ENCODE measurements around the gene CERCAM.
A peak's percentile ranks its signal among the peaks of the same experiment; 100 is the strongest.
"Not testable (repeated sequence)": the region's sequence is repeated elsewhere in the genome, so short reads cannot be mapped to it uniquely, and the experiment has no call there.

The CERCAM gene

DNA sequence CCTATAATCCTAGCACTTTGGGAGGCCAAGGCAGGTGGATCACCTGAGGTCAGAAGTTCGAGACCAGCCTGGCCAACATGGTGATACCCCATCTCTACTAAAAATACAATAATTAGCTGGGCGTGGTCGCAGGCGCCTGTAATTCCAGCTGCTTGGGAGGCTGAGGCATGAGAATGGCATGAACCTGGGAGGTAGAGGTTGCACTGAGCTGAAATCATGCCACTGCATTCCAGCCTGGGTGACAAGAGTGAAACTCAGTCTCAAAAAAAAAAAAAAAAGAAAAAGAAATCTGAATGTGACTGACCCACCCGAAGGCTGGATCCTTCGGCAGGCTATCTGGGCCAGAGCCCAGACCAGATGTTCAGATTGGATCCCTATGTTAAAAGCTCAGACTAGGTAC, 2.7 kb downstream of the CERCAM start:
- not testable (repeated sequence) for H3K27ac ChIP-seq (ENCODE audit: extremely low read depth, low read depth, low read length); H3K9me3 ChIP-seq (ENCODE audit: control insufficient read depth, insufficient read depth, low read depth, low read length); H3K4me1 ChIP-seq (ENCODE audit: control insufficient read depth, insufficient read depth, low read length); H3K4me3 ChIP-seq (ENCODE audit: low read depth, low read length)
- H3K36me3 ChIP-seq (ENCODE audit: control insufficient read depth in 2 of 2, insufficient read depth in 1 of 2, low read length in 2 of 2): peaks cover 3 to 29% of the 10 kb centered on the region in 2 experiments; a peak in 2 of 3 replicates
- ChIA-PET CTCF (interaction anchor here (0.6 to 3.3 kb wide), 3 partner anchors 15 to 607 kb away, joined by 3 to 12 read pairs (median 4); no protein-coding TSS in a partner anchor), POLR2A (interaction anchor here (0.5 to 1.3 kb wide), 2 partner anchors 18 to 632 kb away, joined by 3 read pairs; no protein-coding TSS in a partner anchor)
- TF ChIP-seq, protein P1, sequence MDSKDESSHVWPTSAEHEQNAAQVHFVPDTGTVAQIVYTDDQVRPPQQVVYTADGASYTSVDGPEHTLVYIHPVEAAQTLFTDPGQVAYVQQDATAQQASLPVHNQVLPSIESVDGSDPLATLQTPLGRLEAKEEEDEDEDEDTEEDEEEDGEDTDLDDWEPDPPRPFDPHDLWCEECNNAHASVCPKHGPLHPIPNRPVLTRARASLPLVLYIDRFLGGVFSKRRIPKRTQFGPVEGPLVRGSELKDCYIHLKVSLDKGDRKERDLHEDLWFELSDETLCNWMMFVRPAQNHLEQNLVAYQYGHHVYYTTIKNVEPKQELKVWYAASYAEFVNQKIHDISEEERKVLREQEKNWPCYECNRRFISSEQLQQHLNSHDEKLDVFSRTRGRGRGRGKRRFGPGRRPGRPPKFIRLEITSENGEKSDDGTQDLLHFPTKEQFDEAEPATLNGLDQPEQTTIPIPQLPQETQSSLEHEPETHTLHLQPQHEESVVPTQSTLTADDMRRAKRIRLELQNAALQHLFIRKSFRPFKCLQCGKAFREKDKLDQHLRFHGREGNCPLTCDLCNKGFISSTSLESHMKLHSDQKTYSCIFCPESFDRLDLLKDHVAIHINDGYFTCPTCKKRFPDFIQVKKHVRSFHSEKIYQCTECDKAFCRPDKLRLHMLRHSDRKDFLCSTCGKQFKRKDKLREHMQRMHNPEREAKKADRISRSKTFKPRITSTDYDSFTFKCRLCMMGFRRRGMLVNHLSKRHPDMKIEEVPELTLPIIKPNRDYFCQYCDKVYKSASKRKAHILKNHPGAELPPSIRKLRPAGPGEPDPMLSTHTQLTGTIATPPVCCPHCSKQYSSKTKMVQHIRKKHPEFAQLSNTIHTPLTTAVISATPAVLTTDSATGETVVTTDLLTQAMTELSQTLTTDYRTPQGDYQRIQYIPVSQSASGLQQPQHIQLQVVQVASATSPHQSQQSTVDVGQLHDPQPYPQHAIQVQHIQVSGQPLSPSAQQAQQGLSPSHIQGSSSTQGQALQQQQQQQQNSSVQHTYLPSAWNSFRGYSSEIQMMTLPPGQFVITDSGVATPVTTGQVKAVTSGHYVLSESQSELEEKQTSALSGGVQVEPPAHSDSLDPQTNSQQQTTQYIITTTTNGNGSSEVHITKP (tag by site-specific recombination; IDR thresholded peaks at IDR 0.05): 0 out of 2 replicates have a peak, but pooled peaks have one; percentile 20

DNA sequence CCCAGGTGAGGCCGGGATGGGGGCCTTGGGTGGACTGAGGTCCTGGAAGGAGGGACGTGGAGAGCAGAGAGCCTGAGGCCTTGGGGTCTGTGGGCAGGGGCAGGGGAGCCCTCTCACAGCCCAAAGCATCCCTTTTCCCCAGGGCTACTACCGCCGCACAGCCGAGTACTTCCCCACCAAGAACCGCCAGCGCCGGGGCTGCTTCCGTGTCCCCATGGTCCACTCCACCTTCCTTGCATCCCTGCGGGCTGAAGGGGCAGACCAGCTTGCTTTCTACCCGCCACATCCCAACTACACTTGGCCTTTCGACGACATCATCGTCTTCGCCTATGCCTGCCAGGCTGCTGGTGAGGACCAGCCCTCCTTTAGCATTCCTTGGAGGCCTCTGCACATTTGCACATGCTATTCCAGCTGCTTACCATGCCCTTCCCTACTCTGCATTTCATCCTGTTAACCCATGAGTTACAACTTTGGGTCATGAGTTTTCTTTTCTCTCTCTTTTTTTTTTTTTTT, 3.7 kb downstream of the CERCAM start:
- Histone ChIP-seq H3K9me3 (ENCODE audit: control insufficient read depth, insufficient read depth, low read depth, low read length) (no peaks in the 10 kb centered on the region), H3K27ac (ENCODE audit: extremely low read depth, low read depth, low read length) (no peak overlapping the region), H3K4me3 (ENCODE audit: low read depth, low read length) (no peak overlapping the region), H3K36me3 (ENCODE audit: control insufficient read depth in 2 of 2, insufficient read depth in 1 of 2, low read length in 2 of 2) (peaks cover 3 to 39% of the 10 kb centered on the region in 2 experiments; a peak in 2 of 3 replicates), H3K4me1 (ENCODE audit: control insufficient read depth, insufficient read depth, low read length) (peaks cover 2% of the 10 kb centered on the region; the same call in 1 of the 2 replicates)
- POLR2A ChIA-PET: interaction anchor here (0.6 to 1.3 kb wide), 2 partner anchors 17 to 681 kb away, joined by 3 to 4 read pairs; no protein-coding TSS in a partner anchor
- CTCF ChIA-PET: interaction anchor here (0.6 to 3.3 kb wide), 3 partner anchors 14 to 333 kb away, joined by 3 to 12 read pairs (median 3); no protein-coding TSS in a partner anchor
- TF ChIP-seq, protein P2, sequence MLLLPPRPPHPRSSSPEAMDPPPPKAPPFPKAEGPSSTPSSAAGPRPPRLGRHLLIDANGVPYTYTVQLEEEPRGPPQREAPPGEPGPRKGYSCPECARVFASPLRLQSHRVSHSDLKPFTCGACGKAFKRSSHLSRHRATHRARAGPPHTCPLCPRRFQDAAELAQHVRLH (tag by site-specific recombination; IDR thresholded peaks at IDR 0.05): no peak
- no peak for TF ChIP-seq ZBTB1 (tag by site-specific recombination; IDR thresholded peaks at IDR 0.05)
- no peak for TF ChIP-seq ZNF571 (tag by site-specific recombination; IDR thresholded peaks at IDR 0.05)
- TF ChIP-seq, protein P3, sequence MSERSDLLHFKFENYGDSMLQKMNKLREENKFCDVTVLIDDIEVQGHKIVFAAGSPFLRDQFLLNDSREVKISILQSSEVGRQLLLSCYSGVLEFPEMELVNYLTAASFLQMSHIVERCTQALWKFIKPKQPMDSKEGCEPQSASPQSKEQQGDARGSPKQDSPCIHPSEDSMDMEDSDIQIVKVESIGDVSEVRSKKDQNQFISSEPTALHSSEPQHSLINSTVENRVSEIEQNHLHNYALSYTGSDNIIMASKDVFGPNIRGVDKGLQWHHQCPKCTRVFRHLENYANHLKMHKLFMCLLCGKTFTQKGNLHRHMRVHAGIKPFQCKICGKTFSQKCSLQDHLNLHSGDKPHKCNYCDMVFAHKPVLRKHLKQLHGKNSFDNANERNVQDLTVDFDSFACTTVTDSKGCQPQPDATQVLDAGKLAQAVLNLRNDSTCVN (tag by site-specific recombination; optimal IDR thresholded peaks at IDR 0.05): no peak
- TF ChIP-seq, protein P4, sequence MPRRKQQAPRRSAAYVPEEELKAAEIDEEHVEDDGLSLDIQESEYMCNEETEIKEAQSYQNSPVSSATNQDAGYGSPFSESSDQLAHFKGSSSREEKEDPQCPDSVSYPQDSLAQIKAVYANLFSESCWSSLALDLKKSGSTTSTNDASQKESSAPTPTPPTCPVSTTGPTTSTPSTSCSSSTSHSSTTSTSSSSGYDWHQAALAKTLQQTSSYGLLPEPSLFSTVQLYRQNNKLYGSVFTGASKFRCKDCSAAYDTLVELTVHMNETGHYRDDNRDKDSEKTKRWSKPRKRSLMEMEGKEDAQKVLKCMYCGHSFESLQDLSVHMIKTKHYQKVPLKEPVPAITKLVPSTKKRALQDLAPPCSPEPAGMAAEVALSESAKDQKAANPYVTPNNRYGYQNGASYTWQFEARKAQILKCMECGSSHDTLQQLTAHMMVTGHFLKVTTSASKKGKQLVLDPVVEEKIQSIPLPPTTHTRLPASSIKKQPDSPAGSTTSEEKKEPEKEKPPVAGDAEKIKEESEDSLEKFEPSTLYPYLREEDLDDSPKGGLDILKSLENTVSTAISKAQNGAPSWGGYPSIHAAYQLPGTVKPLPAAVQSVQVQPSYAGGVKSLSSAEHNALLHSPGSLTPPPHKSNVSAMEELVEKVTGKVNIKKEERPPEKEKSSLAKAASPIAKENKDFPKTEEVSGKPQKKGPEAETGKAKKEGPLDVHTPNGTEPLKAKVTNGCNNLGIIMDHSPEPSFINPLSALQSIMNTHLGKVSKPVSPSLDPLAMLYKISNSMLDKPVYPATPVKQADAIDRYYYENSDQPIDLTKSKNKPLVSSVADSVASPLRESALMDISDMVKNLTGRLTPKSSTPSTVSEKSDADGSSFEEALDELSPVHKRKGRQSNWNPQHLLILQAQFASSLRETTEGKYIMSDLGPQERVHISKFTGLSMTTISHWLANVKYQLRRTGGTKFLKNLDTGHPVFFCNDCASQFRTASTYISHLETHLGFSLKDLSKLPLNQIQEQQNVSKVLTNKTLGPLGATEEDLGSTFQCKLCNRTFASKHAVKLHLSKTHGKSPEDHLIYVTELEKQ (tag by site-specific recombination; IDR thresholded peaks at IDR 0.05; ENCODE audit: borderline replicate concordance): no peak
- TF ChIP-seq ZNF623 (tag by site-specific recombination; IDR thresholded peaks at IDR 0.05): peak; percentile 54
- no peak for TF ChIP-seq ZNF324 (tag by site-specific recombination; IDR thresholded peaks at IDR 0.05)
- TF ChIP-seq, protein P5, sequence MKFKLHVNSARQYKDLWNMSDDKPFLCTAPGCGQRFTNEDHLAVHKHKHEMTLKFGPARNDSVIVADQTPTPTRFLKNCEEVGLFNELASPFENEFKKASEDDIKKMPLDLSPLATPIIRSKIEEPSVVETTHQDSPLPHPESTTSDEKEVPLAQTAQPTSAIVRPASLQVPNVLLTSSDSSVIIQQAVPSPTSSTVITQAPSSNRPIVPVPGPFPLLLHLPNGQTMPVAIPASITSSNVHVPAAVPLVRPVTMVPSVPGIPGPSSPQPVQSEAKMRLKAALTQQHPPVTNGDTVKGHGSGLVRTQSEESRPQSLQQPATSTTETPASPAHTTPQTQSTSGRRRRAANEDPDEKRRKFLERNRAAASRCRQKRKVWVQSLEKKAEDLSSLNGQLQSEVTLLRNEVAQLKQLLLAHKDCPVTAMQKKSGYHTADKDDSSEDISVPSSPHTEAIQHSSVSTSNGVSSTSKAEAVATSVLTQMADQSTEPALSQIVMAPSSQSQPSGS (tag by site-specific recombination; IDR thresholded peaks at IDR 0.05; ENCODE audit: low read depth): peak; percentile 16; the same call in 1 of the 2 replicates
- TF ChIP-seq ZNF654 (tag by site-specific recombination; IDR thresholded peaks at IDR 0.05; ENCODE audit: low read depth): no peak
- TF ChIP-seq ZNF404 (tag by site-specific recombination; IDR thresholded peaks at IDR 0.05): no peak
- no peak for TF ChIP-seq ZNF266 (tag by site-specific recombination; IDR thresholded peaks at IDR 0.05; ENCODE audit: low read depth)
- TF ChIP-seq, protein P6, sequence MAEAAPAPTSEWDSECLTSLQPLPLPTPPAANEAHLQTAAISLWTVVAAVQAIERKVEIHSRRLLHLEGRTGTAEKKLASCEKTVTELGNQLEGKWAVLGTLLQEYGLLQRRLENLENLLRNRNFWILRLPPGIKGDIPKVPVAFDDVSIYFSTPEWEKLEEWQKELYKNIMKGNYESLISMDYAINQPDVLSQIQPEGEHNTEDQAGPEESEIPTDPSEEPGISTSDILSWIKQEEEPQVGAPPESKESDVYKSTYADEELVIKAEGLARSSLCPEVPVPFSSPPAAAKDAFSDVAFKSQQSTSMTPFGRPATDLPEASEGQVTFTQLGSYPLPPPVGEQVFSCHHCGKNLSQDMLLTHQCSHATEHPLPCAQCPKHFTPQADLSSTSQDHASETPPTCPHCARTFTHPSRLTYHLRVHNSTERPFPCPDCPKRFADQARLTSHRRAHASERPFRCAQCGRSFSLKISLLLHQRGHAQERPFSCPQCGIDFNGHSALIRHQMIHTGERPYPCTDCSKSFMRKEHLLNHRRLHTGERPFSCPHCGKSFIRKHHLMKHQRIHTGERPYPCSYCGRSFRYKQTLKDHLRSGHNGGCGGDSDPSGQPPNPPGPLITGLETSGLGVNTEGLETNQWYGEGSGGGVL (tag by site-specific recombination; IDR thresholded peaks at IDR 0.05): no peak
- TF ChIP-seq HOXD13 (CRISPR knock-in tag; IDR thresholded peaks at IDR 0.05; ENCODE audit: borderline replicate concordance): no peak
- no peak for TF ChIP-seq ZNF37A (tag by site-specific recombination; IDR thresholded peaks at IDR 0.05)
- no peak for TF ChIP-seq ZNF473 (tag by site-specific recombination; IDR thresholded peaks at IDR 0.05)
- no peak for TF ChIP-seq ZNF138 (tag by site-specific recombination; IDR thresholded peaks at IDR 0.05; ENCODE audit: borderline replicate concordance)
- TF ChIP-seq ZNF510 (tag by site-specific recombination; IDR thresholded peaks at IDR 0.05; ENCODE audit: insufficient replicate concordance): no peak

All from HEK293 (cell line).